HepG2 (cell line): Measurements from ENCODE around the gene RB1. TPM values are rescaled to one million over a fixed set of nuclear protein-coding genes. Genes with fewer than 3 reads are reported as not detected.
A peak's percentile ranks its signal among the peaks of the same experiment; 100 is the strongest.

ENCODE experiments used
- BCL6 ChIP-seq: IDR thresholded peaks from 2 replicates; pipeline ENCODE4 v1.6.1; 2016; ENCODE audit warnings: missing genetic modification reagents, missing compliant biosample characterization
- BORCS8-MEF2B ChIP-seq: sonication (generic); formaldehyde crosslinking; IDR thresholded peaks from 2 replicates; pipeline ENCODE4 v1.8.0; 2022; ENCODE audit warnings: mild to moderate bottlenecking, missing genetic modification reagents
- GATAD2A ChIP-seq: IDR thresholded peaks from 2 replicates; pipeline ENCODE4 v1.6.1; 2016
- PHF20 ChIP-seq: sonication (generic); formaldehyde crosslinking; IDR thresholded peaks from 2 replicates; pipeline ENCODE4 v1.5.0; 2020; ENCODE audit warnings: mild to moderate bottlenecking, missing genetic modification reagents
- PITX1 ChIP-seq: sonication (generic); formaldehyde crosslinking; IDR thresholded peaks from 2 replicates; pipeline ENCODE4 v1.5.1; 2020; ENCODE audit warnings: mild to moderate bottlenecking, missing genetic modification reagents
- RARG ChIP-seq: sonication (generic); formaldehyde crosslinking; IDR thresholded peaks from 2 replicates; pipeline ENCODE4 v1.4.0; 2020; ENCODE audit warnings: low read depth, mild to moderate bottlenecking, missing genetic modification reagents
- SIX1 ChIP-seq: sonication (generic); formaldehyde crosslinking; IDR thresholded peaks from 2 replicates; pipeline ENCODE4 v1.4.0; 2020; ENCODE audit warnings: missing genetic modification reagents, borderline replicate concordance
- SOX6 ChIP-seq, 2 experiments: fragments of 450-650 bp in 1 of 2; sonication (generic) in 1 of 2; formaldehyde crosslinking in 1 of 2; IDR thresholded peaks; 2 replicates each; pipeline versions ENCODE4 v1.4.0 to v1.6.1; 2017 to 2020; ENCODE audit warnings: antibody characterized with exemption in 1 of 2, mild to moderate bottlenecking in 1 of 2, missing genetic modification reagents in 1 of 2
- TARDBP ChIP-seq: sonication (generic); formaldehyde crosslinking; IDR thresholded peaks from 2 replicates; pipeline ENCODE4 v1.8.0; 2022; ENCODE audit warnings: mild to moderate bottlenecking, missing genetic modification reagents
- TEAD2 ChIP-seq: sonication (generic); formaldehyde crosslinking; IDR thresholded peaks from 2 replicates; pipeline ENCODE4 v1.9.0; 2021; ENCODE audit warnings: missing genetic modification reagents
- ZFP37 ChIP-seq: sonication (generic); formaldehyde crosslinking; IDR thresholded peaks from 2 replicates; pipeline ENCODE4 v1.4.0; 2020; ENCODE audit warnings: missing genetic modification reagents, borderline replicate concordance
- ZNF354B ChIP-seq: sonication (generic); formaldehyde crosslinking; IDR thresholded peaks from 2 replicates; pipeline ENCODE4 v1.8.0; 2022; ENCODE audit warnings: mild to moderate bottlenecking, missing genetic modification reagents
- polyA plus RNA-seq, 8 experiments: library from polyadenylated mRNA; depleted of rRNA in 3 of 8; stranded (reverse) in 7 of 8; unstranded in 1 of 8; fragments of >200 nt; fragmentation: Illumina TruSeq in 4 of 8; extraction: Trizol in 4 of 8; gene quantifications; 2 replicates each; pipeline versions ENCODE4 v1.2.1 to v1.2.3, GENCODE V29; 2011 to 2016; ENCODE audit warnings: low read depth in 4 of 8, missing spikeins in 1 of 8, mixed read lengths in 1 of 8; ENCODE audit not compliant: insufficient read depth in 1 of 8
- total RNA-seq, 5 experiments: library from RNA; depleted of rRNA; stranded (reverse); fragments of >200 nt; fragmentation: Illumina TruSeq; extraction: Trizol; gene quantifications; 2 replicates each; pipeline ENCODE4 v1.2.3, GENCODE V29; 2016; ENCODE audit warnings: low read depth in 1 of 5
- TF ChIP-seq, protein P1 (sequence below): IDR thresholded peaks from 2 replicates; pipeline ENCODE4 v1.4.0; 2020; ENCODE audit warnings: mild to moderate bottlenecking, missing genetic modification reagents
- TF ChIP-seq, protein P2 (sequence below), 2 experiments: fragments of 450-650 bp in 1 of 2; sonication (generic) in 1 of 2; formaldehyde crosslinking in 1 of 2; IDR thresholded peaks; 2 replicates each; pipeline versions ENCODE4 v1.6.1 to v1.8.0; 2016 to 2022; ENCODE audit warnings: antibody characterized with exemption in 1 of 2, mild to moderate bottlenecking in 1 of 2, missing genetic modification reagents in 1 of 2

The RB1 gene
- total and polyA plus RNA-seq, 2 of the 13 experiments (the other 11 are each of a cell fraction or from before 2014, with no cell fraction given): 15.6 to 23.7 TPM

DNA sequence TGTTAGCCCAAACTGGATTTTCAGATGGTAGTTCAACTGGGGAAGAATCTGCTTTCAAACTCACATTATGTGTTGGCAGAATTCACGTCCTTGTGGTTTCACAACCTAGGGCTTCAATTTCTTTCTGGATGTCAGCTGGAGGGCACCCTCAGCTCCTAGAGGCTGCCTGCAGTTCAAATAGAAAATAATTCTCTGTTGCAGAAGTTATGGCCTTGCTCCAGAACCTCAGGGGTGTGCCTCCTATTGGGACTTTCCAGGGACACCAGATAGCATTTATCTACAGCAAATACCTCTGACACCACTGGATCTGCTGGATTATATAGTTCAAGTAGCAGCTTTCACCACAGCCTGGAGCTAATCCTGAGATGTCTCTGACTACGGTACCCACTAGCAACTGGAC, 11.8 kb upstream of the RB1 start (continued):
- TF ChIP-seq TEAD2 (CRISPR knock-in tag) (no peak), RARG (no peak), SIX1 (no peak), BORCS8-MEF2B (CRISPR knock-in tag) (no peak), PHF20 (no peak), ZFP37 (CRISPR knock-in tag) (no peak), PITX1 (peak; percentile 19; the same call in 1 of the 2 replicates), SOX6 (IDR thresholded peaks at IDR 0.05) (no peak), SOX6 (CRISPR knock-in tag; IDR thresholded peaks at IDR 0.05) (peak; percentile 11; the same call in 1 of the 2 replicates), TARDBP (CRISPR knock-in tag) (no peak), ZNF354B (CRISPR knock-in tag) (no peak), GATAD2A (peak; percentile 11; the same call in 1 of the 2 replicates), BCL6 (peak; percentile 60)
- TF ChIP-seq, protein P1, sequence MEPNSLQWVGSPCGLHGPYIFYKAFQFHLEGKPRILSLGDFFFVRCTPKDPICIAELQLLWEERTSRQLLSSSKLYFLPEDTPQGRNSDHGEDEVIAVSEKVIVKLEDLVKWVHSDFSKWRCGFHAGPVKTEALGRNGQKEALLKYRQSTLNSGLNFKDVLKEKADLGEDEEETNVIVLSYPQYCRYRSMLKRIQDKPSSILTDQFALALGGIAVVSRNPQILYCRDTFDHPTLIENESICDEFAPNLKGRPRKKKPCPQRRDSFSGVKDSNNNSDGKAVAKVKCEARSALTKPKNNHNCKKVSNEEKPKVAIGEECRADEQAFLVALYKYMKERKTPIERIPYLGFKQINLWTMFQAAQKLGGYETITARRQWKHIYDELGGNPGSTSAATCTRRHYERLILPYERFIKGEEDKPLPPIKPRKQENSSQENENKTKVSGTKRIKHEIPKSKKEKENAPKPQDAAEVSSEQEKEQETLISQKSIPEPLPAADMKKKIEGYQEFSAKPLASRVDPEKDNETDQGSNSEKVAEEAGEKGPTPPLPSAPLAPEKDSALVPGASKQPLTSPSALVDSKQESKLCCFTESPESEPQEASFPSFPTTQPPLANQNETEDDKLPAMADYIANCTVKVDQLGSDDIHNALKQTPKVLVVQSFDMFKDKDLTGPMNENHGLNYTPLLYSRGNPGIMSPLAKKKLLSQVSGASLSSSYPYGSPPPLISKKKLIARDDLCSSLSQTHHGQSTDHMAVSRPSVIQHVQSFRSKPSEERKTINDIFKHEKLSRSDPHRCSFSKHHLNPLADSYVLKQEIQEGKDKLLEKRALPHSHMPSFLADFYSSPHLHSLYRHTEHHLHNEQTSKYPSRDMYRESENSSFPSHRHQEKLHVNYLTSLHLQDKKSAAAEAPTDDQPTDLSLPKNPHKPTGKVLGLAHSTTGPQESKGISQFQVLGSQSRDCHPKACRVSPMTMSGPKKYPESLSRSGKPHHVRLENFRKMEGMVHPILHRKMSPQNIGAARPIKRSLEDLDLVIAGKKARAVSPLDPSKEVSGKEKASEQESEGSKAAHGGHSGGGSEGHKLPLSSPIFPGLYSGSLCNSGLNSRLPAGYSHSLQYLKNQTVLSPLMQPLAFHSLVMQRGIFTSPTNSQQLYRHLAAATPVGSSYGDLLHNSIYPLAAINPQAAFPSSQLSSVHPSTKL (CRISPR knock-in tag): peak; percentile 36; the same call in 1 of the 2 replicates
- TF ChIP-seq, protein P2, sequence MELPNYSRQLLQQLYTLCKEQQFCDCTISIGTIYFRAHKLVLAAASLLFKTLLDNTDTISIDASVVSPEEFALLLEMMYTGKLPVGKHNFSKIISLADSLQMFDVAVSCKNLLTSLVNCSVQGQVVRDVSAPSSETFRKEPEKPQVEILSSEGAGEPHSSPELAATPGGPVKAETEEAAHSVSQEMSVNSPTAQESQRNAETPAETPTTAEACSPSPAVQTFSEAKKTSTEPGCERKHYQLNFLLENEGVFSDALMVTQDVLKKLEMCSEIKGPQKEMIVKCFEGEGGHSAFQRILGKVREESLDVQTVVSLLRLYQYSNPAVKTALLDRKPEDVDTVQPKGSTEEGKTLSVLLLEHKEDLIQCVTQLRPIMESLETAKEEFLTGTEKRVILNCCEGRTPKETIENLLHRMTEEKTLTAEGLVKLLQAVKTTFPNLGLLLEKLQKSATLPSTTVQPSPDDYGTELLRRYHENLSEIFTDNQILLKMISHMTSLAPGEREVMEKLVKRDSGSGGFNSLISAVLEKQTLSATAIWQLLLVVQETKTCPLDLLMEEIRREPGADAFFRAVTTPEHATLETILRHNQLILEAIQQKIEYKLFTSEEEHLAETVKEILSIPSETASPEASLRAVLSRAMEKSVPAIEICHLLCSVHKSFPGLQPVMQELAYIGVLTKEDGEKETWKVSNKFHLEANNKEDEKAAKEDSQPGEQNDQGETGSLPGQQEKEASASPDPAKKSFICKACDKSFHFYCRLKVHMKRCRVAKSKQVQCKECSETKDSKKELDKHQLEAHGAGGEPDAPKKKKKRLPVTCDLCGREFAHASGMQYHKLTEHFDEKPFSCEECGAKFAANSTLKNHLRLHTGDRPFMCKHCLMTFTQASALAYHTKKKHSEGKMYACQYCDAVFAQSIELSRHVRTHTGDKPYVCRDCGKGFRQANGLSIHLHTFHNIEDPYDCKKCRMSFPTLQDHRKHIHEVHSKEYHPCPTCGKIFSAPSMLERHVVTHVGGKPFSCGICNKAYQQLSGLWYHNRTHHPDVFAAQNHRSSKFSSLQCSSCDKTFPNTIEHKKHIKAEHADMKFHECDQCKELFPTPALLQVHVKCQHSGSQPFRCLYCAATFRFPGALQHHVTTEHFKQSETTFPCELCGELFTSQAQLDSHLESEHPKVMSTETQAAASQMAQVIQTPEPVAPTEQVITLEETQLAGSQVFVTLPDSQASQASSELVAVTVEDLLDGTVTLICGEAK (IDR thresholded peaks at IDR 0.05): no peak
- TF ChIP-seq, protein P2 (CRISPR knock-in tag; IDR thresholded peaks at IDR 0.05): no peak
